HUDEP-2 (cell line): ENCODE results near the gene INO80.
"Not testable (repeated sequence)": the region's sequence is repeated elsewhere in the genome, so short reads cannot be mapped to it uniquely, and the experiment has no call there.

Experiments used
- DNase-seq, 76 experiments: peaks; one replicate each; lab custom pipeline; 2025; ENCODE audit not compliant: unreplicated experiment in 76 of 76; lab: John Stamatoyannopoulos, UW

The INO80 gene

GRCh38 chr15:41116962-41117252 is 827 bp upstream of the INO80 start:
- peak in 1 of 76 experiments; percentile 30 for DNase-seq

GRCh38 chr15:41115652-41116115 is 396 bp downstream of the INO80 start:
- DNase-seq: peak in 56 of 76 experiments; percentile 15 to 72 (median 52)

GRCh38 chr15:41115161-41115651 is 874 bp downstream of the INO80 start:
- peak in 9 of 76 experiments; percentile 28 to 58 (median 41) for DNase-seq

GRCh38 chr15:41106947-41107346 is 9.1 kb downstream of the INO80 start:
- DNase-seq: no peak

GRCh38 chr15:41105348-41106334 is 10.4 kb downstream of the INO80 start:
- no peak for DNase-seq

GRCh38 chr15:41104234-41104633 is 11.8 kb downstream of the INO80 start:
- DNase-seq: no peak

GRCh38 chr15:41102854-41103253 is 13.2 kb downstream of the INO80 start:
- no peak for DNase-seq

- DNase-seq: peak in 28 of 76 experiments; percentile 2 to 61 (median 12)
Measured at GRCh38 chr15:41096178-41096577, 19.9 kb downstream of the INO80 start.

- no peak for DNase-seq
Measured at GRCh38 chr15:41085029-41085428, 31.1 kb downstream of the INO80 start.

- DNase-seq: no peak
Measured at GRCh38 chr15:41080144-41080543, 35.9 kb downstream of the INO80 start.

GRCh38 chr15:41079717-41080116 is 36.4 kb downstream of the INO80 start:
- no peak for DNase-seq

- not testable (repeated sequence) for DNase-seq
Measured at GRCh38 chr15:41078879-41079278, 37.2 kb downstream of the INO80 start.

GRCh38 chr15:41078125-41078524 is 38.0 kb downstream of the INO80 start:
- no peak for DNase-seq

- no peak for DNase-seq
Measured at GRCh38 chr15:41073028-41073427, 43.1 kb downstream of the INO80 start.

GRCh38 chr15:41072013-41072412 is 44.1 kb downstream of the INO80 start:
- DNase-seq: no peak

- no peak for DNase-seq
Measured at GRCh38 chr15:41066516-41066915, 49.6 kb downstream of the INO80 start.

GRCh38 chr15:41061667-41062066 is 54.4 kb downstream of the INO80 start:
- no peak for DNase-seq

GRCh38 chr15:41060505-41060904 is 55.6 kb downstream of the INO80 start:
- no peak for DNase-seq

GRCh38 chr15:41056810-41057209 is 59.3 kb downstream of the INO80 start:
- no peak for DNase-seq

- no peak for DNase-seq
Measured at GRCh38 chr15:41055706-41056105, 60.4 kb downstream of the INO80 start.

GRCh38 chr15:41051139-41051538 is 64.9 kb downstream of the INO80 start:
- DNase-seq: no peak

GRCh38 chr15:41048852-41049251 is 67.2 kb downstream of the INO80 start:
- DNase-seq: no peak
